K562 (cell line): Measurements from ENCODE around the gene TESK2. TPM values are rescaled to one million over a fixed set of nuclear protein-coding genes. Genes with fewer than 3 reads are reported as not detected.

Experiments
- ATAC-seq: fragments of 200-7000 bp; cut with Tn5 transposase; 3 replicates; pipeline ENCODE4 v1.9.1; 2020; ENCODE audit warnings: moderate library complexity
- BruUV-seq: library from RNA; stranded (reverse); fragments of 400-500 nt; replicated peaks from 2 replicates; lab custom pipeline; 2021; lab: Mats Ljungman, UMichigan
- CTCF ChIA-PET: fragments of 300-600 bp; formaldehyde crosslinking; extraction: SDS; loops from one replicate; lab custom pipeline; 2021; ENCODE audit warnings: low intra/inter-chr PET ratio; lab: Yijun Ruan, JAX
- POLR2A ChIA-PET: fragments of 300-600, 350-650 bp; sonication (Branson Sonifier 250); formaldehyde crosslinking; extraction: SDS; loops from one replicate; lab custom pipeline; 2021; ENCODE audit warnings: antibody characterized with exemption, inconsistent platforms; lab: Yijun Ruan, JAX
- DNase-seq, 4 experiments: peaks; one replicate each; pipeline versions ENCODE4 v3.0.0 to v3.0.0-alpha.2; 2011 to 2018; ENCODE audit warnings: low spot score in 3 of 4, mixed read lengths in 3 of 4; ENCODE audit errors: extremely low read depth in 1 of 4
- FAIRE-seq: peaks from 2 replicates; lab custom pipeline; 2011; peaks lifted over from hg19 to GRCh38; lab: Jason Lieb, UNC
- H2AFZ ChIP-seq: 2 replicates; pipeline ENCODE4 v1.6.0; 2011; ENCODE audit warnings: low read depth, low read length, control low read depth, inconsistent platforms
- H3K27ac ChIP-seq: fragments of 200-600 bp; 3 replicates; pipeline ENCODE4 v1.8.0; 2011; ENCODE audit warnings: low read depth, mild to moderate bottlenecking, control low read depth, inconsistent platforms, low read length, moderate library complexity, mixed read lengths; ENCODE audit errors: extremely low read depth
- H3K27me3 ChIP-seq, 2 experiments: fragments of 300-600 bp in 1 of 2; 2 replicates in 1 of 2; 3 replicates in 1 of 2; pipeline versions ENCODE4 v1.6.0 to v1.8.0; 2011; ENCODE audit warnings: inconsistent platforms in 2 of 2, low read length in 2 of 2, mild to moderate bottlenecking in 1 of 2, mixed read lengths in 1 of 2, moderate library complexity in 1 of 2; ENCODE audit not compliant: control insufficient read depth in 2 of 2, insufficient read depth in 2 of 2
- H3K36me3 ChIP-seq: fragments of 300-600 bp; 3 replicates; pipeline ENCODE4 v1.8.0; 2011; ENCODE audit warnings: mild to moderate bottlenecking, low read length, inconsistent platforms; ENCODE audit not compliant: control insufficient read depth, insufficient read depth
- H3K4me1 ChIP-seq, 2 experiments: fragments of 200-600 bp in 1 of 2; replicated peaks in 1 of 2; 2 replicates in 1 of 2; 3 replicates in 1 of 2; pipeline versions ENCODE4 v1.5.1 to v1.8.0; 2011; ENCODE audit warnings: inconsistent platforms in 2 of 2, low read length in 2 of 2, mild to moderate bottlenecking in 1 of 2, mixed read lengths in 1 of 2, moderate library complexity in 1 of 2; ENCODE audit not compliant: control insufficient read depth in 2 of 2, insufficient read depth in 2 of 2
- H3K4me2 ChIP-seq: 2 replicates; pipeline ENCODE4 v1.6.1; 2011; ENCODE audit warnings: low read length, control low read depth, inconsistent platforms, mixed read lengths; ENCODE audit not compliant: insufficient read depth
- H3K4me3 ChIP-seq: fragments of 200-600 bp; sonication (generic), shearing (Covaris generic); 2 replicates; pipeline ENCODE4 v1.5.1; 2016; ENCODE audit warnings: control low read depth, inconsistent platforms
- H3K79me2 ChIP-seq: fragments of 200-600 bp; 3 replicates; pipeline ENCODE4 v1.8.0; 2011; ENCODE audit warnings: low read length, inconsistent platforms; ENCODE audit not compliant: control insufficient read depth, insufficient read depth
- H3K9ac ChIP-seq, 2 experiments: 2 replicates each; pipeline versions ENCODE4 v1.6.0 to v1.6.1; 2011; ENCODE audit warnings: low read depth in 2 of 2, low read length in 2 of 2, control low read depth in 1 of 2, inconsistent platforms in 1 of 2, mild to moderate bottlenecking in 1 of 2, mixed read lengths in 1 of 2; ENCODE audit not compliant: insufficient read depth in 1 of 2
- H3K9me1 ChIP-seq: one replicate; pipeline ENCODE4 v1.6.0; 2011; ENCODE audit warnings: inconsistent platforms, mild to moderate bottlenecking, low read length, moderate library complexity; ENCODE audit not compliant: control insufficient read depth, insufficient read depth
- H3K9me3 ChIP-seq: replicated peaks from 2 replicates; pipeline ENCODE4 v1.5.1; 2011; ENCODE audit warnings: low read depth, low read length, inconsistent platforms; ENCODE audit not compliant: control insufficient read depth, insufficient read depth
- H4K20me1 ChIP-seq: replicated peaks from 2 replicates; pipeline ENCODE4 v1.6.1; 2011; ENCODE audit warnings: low read length, inconsistent platforms, mixed read lengths; ENCODE audit not compliant: control insufficient read depth, insufficient read depth
- BRF1 ChIP-seq: IDR thresholded peaks from 3 replicates; pipeline ENCODE4 v1.6.1; 2011; ENCODE audit warnings: borderline replicate concordance, mild to moderate bottlenecking; ENCODE audit not compliant: insufficient read length; ENCODE audit errors: extremely low read depth
- EHMT2 ChIP-seq: fragments of 450-650 bp; IDR thresholded peaks from 2 replicates; pipeline ENCODE4 v1.6.1; 2018; ENCODE audit warnings: antibody characterized with exemption
- ETS1 ChIP-seq: conservative IDR thresholded peaks from 2 replicates; pipeline ENCODE4 v1.6.1; 2011; ENCODE audit warnings: low read depth, mild to moderate bottlenecking, low read length; ENCODE audit not compliant: control insufficient read depth
- FOXK2 ChIP-seq, 2 experiments: fragments of 450-650 bp; IDR thresholded peaks in 1 of 2; conservative IDR thresholded peaks in 1 of 2; 2 replicates each; pipeline ENCODE4 v1.6.1; 2016; ENCODE audit warnings: low read depth in 2 of 2, mild to moderate bottlenecking in 1 of 2
- MTA3 ChIP-seq: fragments of 450-650 bp; formaldehyde crosslinking; IDR thresholded peaks from 2 replicates; pipeline ENCODE4 v1.6.1; 2017; ENCODE audit warnings: mild to moderate bottlenecking, borderline replicate concordance
- NFXL1 ChIP-seq: fragments of 450-650 bp; formaldehyde crosslinking; IDR thresholded peaks from 2 replicates; pipeline ENCODE4 v1.4.0; 2021; ENCODE audit warnings: mild to moderate bottlenecking
- PHF21A ChIP-seq: fragments of 450-650 bp; IDR thresholded peaks from 2 replicates; pipeline ENCODE4 v1.6.1; 2017; ENCODE audit warnings: low read depth, borderline replicate concordance
- SIRT6 ChIP-seq: IDR thresholded peaks from one replicate; pipeline ENCODE4 v1.6.1; 2012; ENCODE audit warnings: low read depth, mild to moderate bottlenecking, control low read depth, inconsistent platforms, low read length, moderate library complexity
- SNRNP70 ChIP-seq: fragments of 200-400 bp; formaldehyde crosslinking; optimal IDR thresholded peaks from 2 replicates; pipeline ENCODE3; 2017; ENCODE audit warnings: low read depth, low read length
- STAT5B ChIP-seq: fragments of 250-450 bp; sonication (Bioruptor Pico); IDR thresholded peaks from 2 replicates; pipeline ENCODE4 v1.8.0; 2021; ENCODE audit warnings: mild to moderate bottlenecking, inconsistent platforms
- STAT6 ChIP-seq: sonication (generic); formaldehyde crosslinking; IDR thresholded peaks from 2 replicates; pipeline ENCODE4 v1.8.1; 2023; ENCODE audit warnings: mild to moderate bottlenecking, missing genetic modification reagents
- TARDBP ChIP-seq: fragments of 450-650 bp; IDR thresholded peaks from 2 replicates; pipeline ENCODE4 v1.6.1; 2016
- ZNF143 ChIP-seq: sonication (generic); formaldehyde crosslinking; IDR thresholded peaks from 2 replicates; pipeline ENCODE4 v1.9.0; 2022; ENCODE audit warnings: mild to moderate bottlenecking, missing genetic modification reagents
- ZNF282 ChIP-seq: sonication (generic); formaldehyde crosslinking; IDR thresholded peaks from 2 replicates; pipeline ENCODE4 v1.8.1; 2023; ENCODE audit warnings: missing genetic modification reagents
- ZNF436 ChIP-seq: fragments of 250-450, 450-650 bp; sonication (Bioruptor Pico); formaldehyde crosslinking; IDR thresholded peaks from 2 replicates; pipeline ENCODE4 v1.7.0; 2020; ENCODE audit warnings: mild to moderate bottlenecking
- ZNF707 ChIP-seq: fragments of 250-450 bp; sonication (Bioruptor Pico); conservative IDR thresholded peaks from 2 replicates; pipeline ENCODE4 v1.8.0; 2022; ENCODE audit warnings: inconsistent platforms, mild to moderate bottlenecking, moderate library complexity
- WGBS: fragments of 100-300 bp; shearing (Covaris generic); methylation state at CpG from one replicate; pipeline ENCODE4 v1.1.6; 2016; ENCODE audit warnings: low coverage, mixed read lengths; ENCODE audit not compliant: insufficient coverage; ENCODE audit errors: missing lambda C conversion rate; 5-methylcytosine and 5-hydroxymethylcytosine counted together
- in situ Hi-C: fragments of 300-500 bp; cut with MboI; formaldehyde crosslinking; loops from 4 replicates; pipeline ENCODE4 v1.15.0; 2018; ENCODE audit warnings: inconsistent platforms, mixed read lengths
- intact Hi-C: fragments of 100-400 bp; cut with micrococcal nuclease; formaldehyde crosslinking; loops from 2 replicates; pipeline ENCODE4 v1.14.2; 2022
- polyA plus RNA-seq, 8 experiments: library from polyadenylated mRNA; depleted of rRNA in 4 of 8; stranded (reverse) in 5 of 8; unstranded in 3 of 8; fragments of >200 nt; fragmentation: Nextera tagmentation in 2 of 8; fragmentation: Illumina TruSeq in 1 of 8; extraction: Ambion mirVana in 2 of 8; extraction: Trizol in 1 of 8; gene quantifications; 2 replicates each; pipeline versions ENCODE4 v1.2.1 to v1.2.3, GENCODE V29; 2011 to 2014; ENCODE audit warnings: inconsistent platforms in 1 of 8, missing spikeins in 1 of 8
- total RNA-seq, 7 experiments: library from RNA; depleted of rRNA in 6 of 7; stranded (reverse); fragments of >200 nt in 6 of 7; fragmentation: Illumina TruSeq in 2 of 7; extraction: Trizol in 2 of 7; gene quantifications; 2 replicates each; pipeline versions ENCODE4 v1.2.1 to v1.2.3, GENCODE V29; 2011 to 2021; ENCODE audit warnings: low replicate concordance in 1 of 7

Gene TESK2
- total and polyA plus RNA-seq, 9 of the 15 experiments (the other 6 are each of a cell fraction or from before 2014, with no cell fraction given): 1.6 to 5.3 (median 3.7) TPM

GRCh38 chr1:45335855-45336324, 155.1 kb downstream of the TESK2 start:
- Histone ChIP-seq H3K79me2 (peaks cover 29% of the 10 kb centered on the region), H4K20me1 (peaks cover under 1% of the 10 kb centered on the region; the same call in 1 of the 2 replicates), H3K36me3 (peaks cover 35% of the 10 kb centered on the region), H3K9ac (no peak overlapping the region), H3K27me3 (no peaks in the 10 kb centered on the region), H3K9me3 (peaks cover 9% of the 10 kb centered on the region), H3K27ac (no peak overlapping the region), H2AFZ (no peak overlapping the region), H3K9me1 (peaks cover under 1% of the 10 kb centered on the region), H3K4me2 (no peak overlapping the region), H3K4me1 (peaks cover 7 to 10% of the 10 kb centered on the region in 2 experiments; a peak in 4 of 5 replicates), H3K4me3 (no peak overlapping the region)
- ChIA-PET POLR2A (interaction anchor here (0.8 to 1.2 kb wide), 5 partner anchors 8 to 300 kb away, joined by 3 to 4 read pairs (median 3); no protein-coding TSS in a partner anchor), CTCF (interaction anchor here (0.6 kb wide), 1 partner anchor 164 kb away, joined by 3 read pairs; the partner anchor contains the start of genes CCDC163 and MMACHC)
- ATAC-seq (no peak), FAIRE-seq (no peak), DNase-seq (no peak)
- intact Hi-C loops: no loop called here
- 86% methylated on average over 4 of the region's 4 CpGs for WGBS
- in situ Hi-C loops: no loop called here
- BruUV-seq: no TSS peak
- no peak for TF ChIP-seq STAT6 (CRISPR knock-in tag)
- TF ChIP-seq FOXK2 (conservative IDR thresholded peaks at IDR 0.05 in 1 of 2, IDR thresholded peaks at IDR 0.05 in 1 of 2; ENCODE audit: low read depth in 2 of 2): no peak
- no peak for TF ChIP-seq SIRT6
- no peak for TF ChIP-seq ZNF436 (CRISPR knock-in tag)
- TF ChIP-seq MTA3: no peak
- TF ChIP-seq ZNF143 (CRISPR knock-in tag): no peak
- TF ChIP-seq NFXL1: no peak
- no peak for TF ChIP-seq PHF21A
- TF ChIP-seq ZNF707 (CRISPR knock-in tag): no peak
- no peak for TF ChIP-seq ZNF282
- no peak for TF ChIP-seq ETS1
- no peak for TF ChIP-seq TARDBP
- no peak for TF ChIP-seq EHMT2
- TF ChIP-seq STAT5B (CRISPR knock-in tag): no peak
- TF ChIP-seq SNRNP70: no peak
- no peak for TF ChIP-seq BRF1
- TF ChIP-seq, all 486 proteins: peak for 0
